ENCODE data around the gene PLXDC2.

- TF ChIP-seq, protein P1, sequence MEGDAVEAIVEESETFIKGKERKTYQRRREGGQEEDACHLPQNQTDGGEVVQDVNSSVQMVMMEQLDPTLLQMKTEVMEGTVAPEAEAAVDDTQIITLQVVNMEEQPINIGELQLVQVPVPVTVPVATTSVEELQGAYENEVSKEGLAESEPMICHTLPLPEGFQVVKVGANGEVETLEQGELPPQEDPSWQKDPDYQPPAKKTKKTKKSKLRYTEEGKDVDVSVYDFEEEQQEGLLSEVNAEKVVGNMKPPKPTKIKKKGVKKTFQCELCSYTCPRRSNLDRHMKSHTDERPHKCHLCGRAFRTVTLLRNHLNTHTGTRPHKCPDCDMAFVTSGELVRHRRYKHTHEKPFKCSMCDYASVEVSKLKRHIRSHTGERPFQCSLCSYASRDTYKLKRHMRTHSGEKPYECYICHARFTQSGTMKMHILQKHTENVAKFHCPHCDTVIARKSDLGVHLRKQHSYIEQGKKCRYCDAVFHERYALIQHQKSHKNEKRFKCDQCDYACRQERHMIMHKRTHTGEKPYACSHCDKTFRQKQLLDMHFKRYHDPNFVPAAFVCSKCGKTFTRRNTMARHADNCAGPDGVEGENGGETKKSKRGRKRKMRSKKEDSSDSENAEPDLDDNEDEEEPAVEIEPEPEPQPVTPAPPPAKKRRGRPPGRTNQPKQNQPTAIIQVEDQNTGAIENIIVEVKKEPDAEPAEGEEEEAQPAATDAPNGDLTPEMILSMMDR (IDR thresholded peaks at IDR 0.05), result no peak
- no peak for TF ChIP-seq POLR2A (IDR thresholded peaks at IDR 0.05)
- no peak for TF ChIP-seq POLR2AphosphoS5 (IDR thresholded peaks at IDR 0.05; ENCODE audit: insufficient read depth in 1 of 2, low read depth in 1 of 2)
Observed at GRCh38 chr10:20144268-20144667, 328.0 kb downstream of the PLXDC2 start.

Data from vagina (tissue), 2 donors.